GM23248 (cell line): ENCODE data around the gene RASSF5. TPM values are rescaled to one million over a fixed set of nuclear protein-coding genes. Genes with fewer than 3 reads are reported as not detected.

ENCODE experiments used
- DNase-seq: peaks from one replicate; pipeline ENCODE4 v3.0.0-alpha.2; 2015
- H2AFZ ChIP-seq: fragments of 200-600 bp; sonication (generic); 2 replicates; pipeline ENCODE4 v1.6.1; 2016; ENCODE audit warnings: antibody characterized with exemption
- H3F3A ChIP-seq: fragments of 200-600 bp; sonication (generic); 2 replicates; pipeline ENCODE4 v1.6.1; 2016; ENCODE audit warnings: mild to moderate bottlenecking, antibody characterized with exemption, mixed run types; ENCODE audit not compliant: insufficient read depth
- H3K27ac ChIP-seq: fragments of 200-600 bp; sonication (generic); 2 replicates; pipeline ENCODE4 v1.5.1; 2016; ENCODE audit warnings: mild to moderate bottlenecking
- H3K27me3 ChIP-seq: fragments of 200-600 bp; sonication (generic); replicated peaks from 2 replicates; pipeline ENCODE4 v1.6.1; 2016; ENCODE audit warnings: mild to moderate bottlenecking; ENCODE audit not compliant: insufficient read depth
- H3K36me3 ChIP-seq: fragments of 200-600 bp; sonication (generic); 2 replicates; pipeline ENCODE4 v1.6.1; 2016; ENCODE audit warnings: low read depth, mild to moderate bottlenecking
- H3K4me1 ChIP-seq: fragments of 200-600 bp; sonication (generic); 2 replicates; pipeline ENCODE4 v1.6.1; 2016; ENCODE audit warnings: mild to moderate bottlenecking; ENCODE audit not compliant: insufficient read depth
- H3K4me2 ChIP-seq: fragments of 200-600 bp; sonication (generic); one replicate; pipeline ENCODE4 v1.6.1; 2016; ENCODE audit warnings: mild to moderate bottlenecking; ENCODE audit not compliant: unreplicated experiment
- H3K4me3 ChIP-seq: fragments of 200-600 bp; sonication (generic); 2 replicates; pipeline ENCODE4 v1.5.1; 2016; ENCODE audit warnings: mild to moderate bottlenecking
- H3K79me2 ChIP-seq: fragments of 200-600 bp; sonication (generic); 2 replicates; pipeline ENCODE4 v1.6.1; 2016; ENCODE audit warnings: mild to moderate bottlenecking; ENCODE audit not compliant: insufficient read depth
- H3K9ac ChIP-seq: fragments of 200-600 bp; sonication (generic); 2 replicates; pipeline ENCODE4 v1.6.1; 2016; ENCODE audit warnings: mild to moderate bottlenecking
- H3K9me2 ChIP-seq: fragments of 200-600 bp; sonication (generic); 2 replicates; pipeline ENCODE4 v1.6.1; 2016; ENCODE audit warnings: mixed run types, mild to moderate bottlenecking, moderate library complexity; ENCODE audit not compliant: insufficient read depth
- H3K9me3 ChIP-seq: fragments of 200-600 bp; sonication (generic); one replicate; pipeline ENCODE4 v1.6.1; 2017; ENCODE audit warnings: low read depth
- H4K20me1 ChIP-seq: fragments of 200-600 bp; sonication (generic); 2 replicates; pipeline ENCODE4 v1.6.0; 2016; ENCODE audit not compliant: insufficient read depth
- EZH2 ChIP-seq: fragments of 200-600 bp; sonication (generic); IDR thresholded peaks from 2 replicates; pipeline ENCODE4 v1.6.1; 2018; ENCODE audit warnings: antibody characterized with exemption, mild to moderate bottlenecking; ENCODE audit not compliant: insufficient read depth, poor library complexity, severe bottlenecking
- EZH2phosphoT487 ChIP-seq: fragments of 200-600 bp; sonication (generic); IDR thresholded peaks from 2 replicates; pipeline ENCODE4 v1.6.1; 2018; ENCODE audit warnings: antibody characterized with exemption, moderate library complexity, mild to moderate bottlenecking, low read depth; ENCODE audit not compliant: insufficient read depth
- WGBS, 2 experiments: methylation state at CpG; one replicate each; pipeline ENCODE4 v1.1.6; 2015 to 2017; ENCODE audit warnings: low lambda C conversion rate in 2 of 2, low coverage in 1 of 2; ENCODE audit errors: missing lambda C conversion rate in 2 of 2; 5-methylcytosine and 5-hydroxymethylcytosine counted together
- in situ Hi-C: fragments of 300-500 bp; cut with MboI; formaldehyde crosslinking; loops from 2 replicates; pipeline ENCODE4 v1.15.0; 2020
- polyA plus RNA-seq: library from polyadenylated mRNA; unstranded; fragments of >200 nt; fragmentation: Nextera tagmentation; extraction: Ambion mirVana; gene quantifications from 2 replicates; pipeline ENCODE4 v1.2.1, GENCODE V29; 2016
- total RNA-seq: library from RNA; depleted of rRNA; stranded (reverse); fragments of >200 nt; shearing (Covaris generic); gene quantifications from 2 replicates; pipeline ENCODE4 v1.2.3, GENCODE V29; 2014

RASSF5 gene
- total and polyA plus RNA-seq, 2 experiments from 2014 or later = 0.22 to 0.48 TPM

- H3K36me3 ChIP-seq = peaks cover 18% of the 10 kb centered on the region; the same call in 1 of the 2 replicates
- H3K27ac ChIP-seq = no peak overlapping the region
- H3K79me2 ChIP-seq = no peaks in the 10 kb centered on the region
- no peak overlapping the region for H3K9ac ChIP-seq
- H3F3A ChIP-seq = 0 out of 2 replicates have a peak, but pooled peaks cover 6% of the 10 kb centered on the region
- H3K9me3 ChIP-seq = no peaks in the 10 kb centered on the region
- no peaks in the 10 kb centered on the region for H3K9me2 ChIP-seq
- in situ Hi-C loops = no loop called here
- H3K4me3 ChIP-seq = no peak overlapping the region
- TF ChIP-seq EZH2 = no peak
- TF ChIP-seq EZH2phosphoT487 = no peak
- 56% methylated on average over 3 of the region's 3 CpGs for WGBS, 2 experiments
- H3K27me3 ChIP-seq = no peaks in the 10 kb centered on the region
- no peak overlapping the region for H3K4me2 ChIP-seq
- no peak overlapping the region for H2AFZ ChIP-seq
- no peak for DNase-seq
- no peaks in the 10 kb centered on the region for H4K20me1 ChIP-seq
- peaks cover 9% of the 10 kb centered on the region; the same call in 1 of the 2 replicates for H3K4me1 ChIP-seq
Observed at GRCh38 chr1:206495493-206496046, 11.8 kb upstream of the RASSF5 start.

GRCh38 chr1:206496131-206496793 is 11.1 kb upstream of the RASSF5 start:
- H3K27ac ChIP-seq = no peak overlapping the region
- H3K36me3 ChIP-seq = peaks cover 18% of the 10 kb centered on the region; the same call in 1 of the 2 replicates
- H3K4me3 ChIP-seq = no peak overlapping the region
- TF ChIP-seq EZH2phosphoT487 (no peak), EZH2 (no peak)
- H3K9me3 ChIP-seq = no peaks in the 10 kb centered on the region
- no peak overlapping the region for H2AFZ ChIP-seq
- H3K9ac ChIP-seq = no peak overlapping the region
- no peak overlapping the region for H3K4me2 ChIP-seq
- DNase-seq = no peak
- 56% methylated on average over 6 of the region's 6 CpGs for WGBS, 2 experiments
- no peaks in the 10 kb centered on the region for H3K79me2 ChIP-seq
- no peaks in the 10 kb centered on the region for H3K9me2 ChIP-seq
- H4K20me1 ChIP-seq = no peaks in the 10 kb centered on the region
- in situ Hi-C loops = no loop called here
- H3K4me1 ChIP-seq = peaks cover 15% of the 10 kb centered on the region
- no peaks in the 10 kb centered on the region for H3K27me3 ChIP-seq
- H3F3A ChIP-seq = peaks cover 12% of the 10 kb centered on the region

- in situ Hi-C loops = no loop called here
- H3K27ac ChIP-seq = no peak overlapping the region
- WGBS, 2 experiments = 49 to 50% methylated on average over 4 of the region's 4 CpGs
- no peak overlapping the region for H3K9ac ChIP-seq
- no peak overlapping the region for H2AFZ ChIP-seq
- no peaks in the 10 kb centered on the region for H3K79me2 ChIP-seq
- H3K4me1 ChIP-seq = peaks cover 24% of the 10 kb centered on the region
- H3K36me3 ChIP-seq = peaks cover 8% of the 10 kb centered on the region; the same call in 1 of the 2 replicates
- TF ChIP-seq EZH2 = no peak
- TF ChIP-seq EZH2phosphoT487 = no peak
- no peak for DNase-seq
- no peaks in the 10 kb centered on the region for H4K20me1 ChIP-seq
- H3K4me2 ChIP-seq = no peak overlapping the region
- H3F3A ChIP-seq = peaks cover 20% of the 10 kb centered on the region
- no peak overlapping the region for H3K4me3 ChIP-seq
- no peaks in the 10 kb centered on the region for H3K27me3 ChIP-seq
- H3K9me3 ChIP-seq = no peaks in the 10 kb centered on the region
- H3K9me2 ChIP-seq = no peaks in the 10 kb centered on the region
Observed at GRCh38 chr1:206497363-206497762, 10.0 kb upstream of the RASSF5 start.

GRCh38 chr1:206497774-206498173 is 9.6 kb upstream of the RASSF5 start:
- no peaks in the 10 kb centered on the region for H3K79me2 ChIP-seq
- H3K9ac ChIP-seq = no peak overlapping the region
- H3K27ac ChIP-seq = no peak overlapping the region
- H3K4me3 ChIP-seq = no peak overlapping the region
- in situ Hi-C loops = no loop called here
- TF ChIP-seq EZH2phosphoT487 (no peak), EZH2 (no peak)
- H3K9me3 ChIP-seq = no peaks in the 10 kb centered on the region
- H3K36me3 ChIP-seq = 0 out of 2 replicates have a peak, but pooled peaks cover 5% of the 10 kb centered on the region
- 72 to 87% methylated on average over 3 of the region's 3 CpGs for WGBS, 2 experiments
- no peak overlapping the region for H2AFZ ChIP-seq
- H3K27me3 ChIP-seq = no peaks in the 10 kb centered on the region
- H3K4me1 ChIP-seq = peaks cover 29% of the 10 kb centered on the region
- H3K9me2 ChIP-seq = no peaks in the 10 kb centered on the region
- H3K4me2 ChIP-seq = no peak overlapping the region
- DNase-seq = no peak
- H4K20me1 ChIP-seq = no peaks in the 10 kb centered on the region
- H3F3A ChIP-seq = peaks cover 24% of the 10 kb centered on the region
